ENCODE measurements around the gene IFT74.

The IFT74 gene

DNA sequence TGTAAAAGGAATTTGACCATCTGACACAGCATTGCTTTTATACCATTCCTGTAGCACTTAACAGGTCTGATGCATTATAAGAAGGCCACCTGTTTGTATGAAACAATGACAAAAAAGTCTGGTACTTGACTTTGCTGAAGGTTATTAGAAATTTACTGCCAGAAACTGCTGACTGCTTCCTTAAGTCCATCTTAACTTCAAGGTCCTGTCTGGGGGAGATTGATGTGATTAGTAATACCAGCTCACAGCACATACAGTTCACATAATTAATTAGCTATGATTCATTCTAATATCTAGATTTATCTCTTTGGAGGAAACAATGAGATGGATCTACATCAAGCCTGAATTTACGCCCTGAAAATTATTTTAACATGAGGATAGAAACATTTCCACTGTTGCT is 103.2 kb downstream of the IFT74 start:
- H3K27ac Mint-ChIP-seq: no peak overlapping the region
- no peaks in the 10 kb centered on the region for H3K27me3 Mint-ChIP-seq (ENCODE audit: low read depth)
- no peaks in the 10 kb centered on the region for H3K9me3 Mint-ChIP-seq
- H3K4me1 Mint-ChIP-seq: no peaks in the 10 kb centered on the region
- TF ChIP-seq, protein P1, sequence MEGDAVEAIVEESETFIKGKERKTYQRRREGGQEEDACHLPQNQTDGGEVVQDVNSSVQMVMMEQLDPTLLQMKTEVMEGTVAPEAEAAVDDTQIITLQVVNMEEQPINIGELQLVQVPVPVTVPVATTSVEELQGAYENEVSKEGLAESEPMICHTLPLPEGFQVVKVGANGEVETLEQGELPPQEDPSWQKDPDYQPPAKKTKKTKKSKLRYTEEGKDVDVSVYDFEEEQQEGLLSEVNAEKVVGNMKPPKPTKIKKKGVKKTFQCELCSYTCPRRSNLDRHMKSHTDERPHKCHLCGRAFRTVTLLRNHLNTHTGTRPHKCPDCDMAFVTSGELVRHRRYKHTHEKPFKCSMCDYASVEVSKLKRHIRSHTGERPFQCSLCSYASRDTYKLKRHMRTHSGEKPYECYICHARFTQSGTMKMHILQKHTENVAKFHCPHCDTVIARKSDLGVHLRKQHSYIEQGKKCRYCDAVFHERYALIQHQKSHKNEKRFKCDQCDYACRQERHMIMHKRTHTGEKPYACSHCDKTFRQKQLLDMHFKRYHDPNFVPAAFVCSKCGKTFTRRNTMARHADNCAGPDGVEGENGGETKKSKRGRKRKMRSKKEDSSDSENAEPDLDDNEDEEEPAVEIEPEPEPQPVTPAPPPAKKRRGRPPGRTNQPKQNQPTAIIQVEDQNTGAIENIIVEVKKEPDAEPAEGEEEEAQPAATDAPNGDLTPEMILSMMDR (IDR thresholded peaks at IDR 0.05; ENCODE audit: unreplicated experiment in 3 of 3): no peak
- no peak overlapping the region for H3K4me3 Mint-ChIP-seq
- H3K36me3 Mint-ChIP-seq (ENCODE audit: low read depth): peaks cover 32% of the 10 kb centered on the region

DNA sequence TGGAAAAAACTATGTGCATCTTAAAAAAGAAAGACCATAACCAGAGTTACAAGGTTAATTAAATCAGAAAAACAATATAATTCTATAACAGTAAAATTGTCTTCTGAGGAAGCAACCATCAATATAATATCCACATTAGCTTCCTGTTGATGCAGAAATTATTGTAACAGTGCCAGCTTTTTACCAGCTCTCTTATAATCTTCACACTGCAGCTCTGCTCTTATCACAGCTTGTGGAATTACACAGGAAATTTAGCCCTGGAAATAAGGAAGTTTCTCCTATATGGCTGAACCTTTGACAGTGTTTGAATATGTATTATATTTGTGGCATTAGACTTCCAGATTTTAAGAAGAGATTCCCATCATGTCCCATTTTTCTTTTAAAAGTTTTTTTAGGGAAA is 103.7 kb downstream of the IFT74 start:
- no peaks in the 10 kb centered on the region for H3K4me1 Mint-ChIP-seq
- TF ChIP-seq, protein P1 (IDR thresholded peaks at IDR 0.05; ENCODE audit: unreplicated experiment in 3 of 3): no peak
- H3K27ac Mint-ChIP-seq: no peak overlapping the region
- no peaks in the 10 kb centered on the region for H3K9me3 Mint-ChIP-seq
- H3K36me3 Mint-ChIP-seq (ENCODE audit: low read depth): peaks cover 32% of the 10 kb centered on the region
- no peak overlapping the region for H3K4me3 Mint-ChIP-seq
- H3K27me3 Mint-ChIP-seq (ENCODE audit: low read depth): no peaks in the 10 kb centered on the region

DNA sequence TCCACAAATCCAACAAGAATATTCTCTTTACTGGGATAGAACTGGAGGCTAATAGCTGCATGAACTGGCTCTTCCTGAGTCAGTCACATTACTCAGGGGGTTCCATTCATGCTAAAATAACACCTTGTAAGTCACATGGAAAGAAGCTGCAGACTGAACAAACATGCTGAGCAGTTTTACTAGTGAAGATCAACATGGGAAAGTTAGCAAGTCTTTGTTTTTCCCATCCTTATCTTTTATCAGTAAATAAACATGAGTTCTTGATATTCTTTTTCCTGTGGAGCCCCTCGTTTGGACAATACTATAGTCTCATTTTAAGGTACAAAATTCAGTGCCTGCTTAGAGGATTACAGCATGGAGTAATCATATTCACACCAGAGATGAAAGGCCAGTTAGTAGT is 109.1 kb downstream of the IFT74 start:
- Mint-ChIP-seq H3K9me3 (no peaks in the 10 kb centered on the region), H3K27ac (no peak overlapping the region), H3K4me3 (no peak overlapping the region), H3K36me3 (ENCODE audit: low read depth) (peaks cover 11% of the 10 kb centered on the region), H3K4me1 (no peaks in the 10 kb centered on the region), H3K27me3 (ENCODE audit: low read depth) (no peaks in the 10 kb centered on the region)
- TF ChIP-seq, protein P1 (IDR thresholded peaks at IDR 0.05; ENCODE audit: unreplicated experiment in 3 of 3): no peak

DNA sequence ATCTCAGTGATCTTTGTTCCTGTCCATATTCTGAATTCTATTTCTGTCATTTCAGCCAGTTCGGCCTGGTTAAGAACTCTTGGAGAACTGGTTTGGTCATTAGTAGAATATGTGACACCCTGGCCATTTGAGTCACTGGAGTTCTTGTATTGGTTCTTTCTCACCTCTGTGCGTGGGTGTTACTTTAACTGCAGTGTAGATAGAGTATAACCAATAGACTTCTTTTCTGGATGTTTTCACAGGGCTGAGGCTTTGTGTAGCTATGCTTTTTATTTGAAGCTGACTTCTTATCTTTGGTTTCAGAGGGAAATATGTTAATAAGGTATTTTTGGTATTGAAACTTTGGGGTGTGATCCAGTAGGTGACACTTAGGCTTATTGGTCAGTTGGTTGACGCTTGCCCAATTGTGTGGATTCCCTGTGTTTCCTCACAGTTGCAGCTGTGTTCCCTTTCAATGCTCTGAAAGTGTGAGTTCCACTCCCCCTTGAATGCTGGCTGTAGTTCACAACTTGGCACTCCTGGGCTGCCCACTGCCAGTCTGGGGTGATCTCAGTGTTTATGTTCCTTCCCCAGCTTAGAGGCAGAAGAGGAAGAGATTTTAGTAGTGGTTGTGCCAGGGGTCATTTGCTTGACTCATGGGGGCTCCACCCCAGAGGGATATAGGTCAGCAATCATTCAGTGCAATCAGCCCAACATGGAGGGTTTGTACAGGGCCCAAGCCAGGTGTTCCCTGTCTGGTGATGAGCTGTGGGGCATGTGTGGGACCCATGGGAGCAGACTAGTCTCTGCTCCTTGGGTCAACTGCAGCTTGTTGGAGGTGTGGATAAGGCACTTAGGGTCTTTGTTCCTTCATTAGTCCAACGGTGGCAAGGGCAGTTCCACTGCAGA is 117.9 kb downstream of the IFT74 start:
- peaks cover 44% of the 10 kb centered on the region for H3K36me3 Mint-ChIP-seq (ENCODE audit: low read depth)
- TF ChIP-seq, protein P1 (IDR thresholded peaks at IDR 0.05; ENCODE audit: unreplicated experiment in 3 of 3): no peak
- no peak overlapping the region for H3K4me3 Mint-ChIP-seq
- no peak overlapping the region for H3K27ac Mint-ChIP-seq
- peaks cover 4% of the 10 kb centered on the region for H3K27me3 Mint-ChIP-seq (ENCODE audit: low read depth)
- no peaks in the 10 kb centered on the region for H3K4me1 Mint-ChIP-seq
- H3K9me3 Mint-ChIP-seq: peaks cover 11% of the 10 kb centered on the region

DNA sequence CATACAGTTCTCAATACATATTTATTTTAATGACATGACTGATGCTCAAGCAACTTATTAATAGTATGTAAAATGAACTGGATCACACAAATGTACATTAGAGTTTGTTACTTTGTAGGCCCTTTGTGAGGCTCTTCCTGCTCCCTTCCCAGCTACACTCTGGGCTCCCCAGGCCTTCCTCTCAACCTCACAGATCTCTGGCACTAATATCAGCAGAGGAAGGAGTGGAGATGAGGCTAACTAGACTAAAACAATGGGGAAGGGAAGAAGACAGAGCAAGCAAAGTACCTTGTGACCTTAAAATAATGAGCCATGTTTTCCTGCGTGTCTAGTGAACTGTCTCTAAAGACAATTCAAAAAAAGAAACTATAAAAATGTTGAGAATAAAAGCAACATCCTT is 122.5 kb downstream of the IFT74 start:
- Mint-ChIP-seq H3K36me3 (ENCODE audit: low read depth) (peaks cover 24% of the 10 kb centered on the region), H3K9me3 (peaks cover 4% of the 10 kb centered on the region), H3K27me3 (ENCODE audit: low read depth) (peaks cover 4% of the 10 kb centered on the region), H3K4me3 (no peak overlapping the region), H3K4me1 (no peaks in the 10 kb centered on the region), H3K27ac (peak overlapping the region in 1 of 3 experiments; percentile 29)
- TF ChIP-seq, protein P1 (IDR thresholded peaks at IDR 0.05; ENCODE audit: unreplicated experiment in 3 of 3): no peak

DNA sequence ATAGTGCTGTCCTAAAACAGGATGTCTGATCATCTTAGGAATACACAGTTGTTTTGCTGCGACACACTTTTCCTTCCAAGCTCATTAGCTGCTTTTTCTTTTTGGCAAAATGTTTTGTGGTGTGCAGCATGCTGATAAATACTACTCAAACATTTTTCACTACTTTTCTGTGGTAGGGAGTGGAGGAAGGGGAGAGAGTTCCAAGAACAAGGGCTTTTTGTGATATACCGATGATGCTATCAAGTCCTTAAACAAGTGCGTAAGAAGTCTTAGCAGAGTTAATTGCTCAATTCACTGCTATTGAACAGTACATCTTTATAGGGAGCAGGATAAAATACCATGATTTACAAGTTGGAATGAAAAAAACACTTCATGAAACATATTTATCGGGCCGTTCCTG is 129.2 kb downstream of the IFT74 start:
- no peak overlapping the region for H3K4me3 Mint-ChIP-seq
- H3K36me3 Mint-ChIP-seq (ENCODE audit: low read depth): no peaks in the 10 kb centered on the region
- H3K27ac Mint-ChIP-seq: no peak overlapping the region
- TF ChIP-seq, protein P1 (IDR thresholded peaks at IDR 0.05; ENCODE audit: unreplicated experiment in 3 of 3): no peak
- H3K9me3 Mint-ChIP-seq: no peaks in the 10 kb centered on the region
- peaks cover 4% of the 10 kb centered on the region for H3K4me1 Mint-ChIP-seq
- no peaks in the 10 kb centered on the region for H3K27me3 Mint-ChIP-seq (ENCODE audit: low read depth)
